Measurements from ENCODE around the gene ARHGDIA. TPM values are rescaled to one million over a fixed set of nuclear protein-coding genes. Genes with fewer than 3 reads are reported as not detected.

ARHGDIA gene
- total and polyA plus RNA-seq, 2 of the 8 experiments (the other 6 are each of a cell fraction or from before 2014, with no cell fraction given): 62.4 to 217 TPM

- H4K5ac ChIP-seq (ENCODE audit: insufficient read length, low read depth, low read length): no peak overlapping the region
- no peak overlapping the region for H3K9ac ChIP-seq (replicated peaks in 1 of 4; ENCODE audit: extremely low read depth in 1 of 4, low read depth in 3 of 4, low read length in 3 of 4)
- WGBS, 2 experiments (ENCODE audit: extremely low coverage in 1 of 2, insufficient coverage in 1 of 2, insufficient read length in 1 of 2, insufficient replicate concordance in 2 of 2, low coverage in 1 of 2, low lambda C conversion rate in 2 of 2, missing lambda C conversion rate in 1 of 2): 94% methylated on average over 11 of the region's 12 CpGs; no CpG with 5 or more reads in 1 of the 2 experiments
- H3K4me1 ChIP-seq (replicated peaks in 1 of 4; ENCODE audit: control insufficient read depth in 3 of 4, insufficient read depth in 4 of 4, low read length in 3 of 4): no peaks in the 10 kb centered on the region
- peaks cover 5 to 13% of the 10 kb centered on the region in 2 experiments for H4K20me1 ChIP-seq (replicated peaks in 1 of 2; ENCODE audit: control insufficient read depth in 1 of 2, insufficient read depth in 2 of 2, low read length in 2 of 2)
- no peak overlapping the region for H3K4me3 ChIP-seq (ENCODE audit: extremely low read depth in 1 of 4, insufficient read depth in 2 of 4, low read depth in 3 of 4, low read length in 4 of 4)
- no peak overlapping the region for H2BK12ac ChIP-seq (ENCODE audit: low read depth, low read length)
- peaks cover 18 to 50% (median 29%) of the 10 kb centered on the region in 4 experiments; a peak in 6 of 8 replicates for H3K36me3 ChIP-seq (ENCODE audit: control insufficient read depth in 2 of 4, insufficient read depth in 4 of 4, low read length in 3 of 4)
- CTCF ChIA-PET (ENCODE audit: partially characterized antibody): interaction anchor here (0.9 to 3.6 kb wide), 8 partner anchors 9 to 131 kb away, joined by 3 to 21 read pairs (median 4); no protein-coding TSS in a partner anchor
- no peaks in the 10 kb centered on the region for H3K9me3 ChIP-seq (ENCODE audit: insufficient read depth in 2 of 2, low read depth in 1 of 2, low read length in 1 of 2)
- H2BK5ac ChIP-seq (ENCODE audit: low read depth, low read length): no peak overlapping the region
- no peak overlapping the region for H4K8ac ChIP-seq (ENCODE audit: extremely low read depth, insufficient read depth, low read length)
- H3K79me2 ChIP-seq (ENCODE audit: control insufficient read depth in 1 of 2, insufficient read depth in 2 of 2, low read length in 2 of 2): peaks cover 0 to 1% of the 10 kb centered on the region in 2 experiments; a peak in 2 of 4 replicates
- H2AFZ ChIP-seq (ENCODE audit: low read length): no peak overlapping the region
- no peaks in the 10 kb centered on the region for H3K23me2 ChIP-seq (ENCODE audit: low read depth, low read length)
- no peak overlapping the region for H2AK5ac ChIP-seq (ENCODE audit: low read depth, low read length)
- no peak for DNase-seq (ENCODE audit: low read depth in 1 of 2, low spot score in 2 of 2)
- H3K18ac ChIP-seq (ENCODE audit: extremely low read depth, low read length): no peak overlapping the region
- H4K91ac ChIP-seq (replicated peaks; ENCODE audit: insufficient read length, low read length): no peak overlapping the region
- no peak overlapping the region for H3K23ac ChIP-seq (ENCODE audit: insufficient read length)
- no peak overlapping the region for H3K4ac ChIP-seq (replicated peaks; ENCODE audit: insufficient read length, low read depth, low read length)
- H2BK15ac ChIP-seq (ENCODE audit: low read length): no peak overlapping the region
- H3K27me3 ChIP-seq (replicated peaks in 1 of 4; ENCODE audit: control insufficient read depth in 3 of 4, extremely low read depth in 1 of 4, insufficient read depth in 3 of 4, low read length in 3 of 4): no peaks in the 10 kb centered on the region; a peak in 1 of 7 replicates
- H3K14ac ChIP-seq (ENCODE audit: insufficient read length): no peak overlapping the region
- H3K56ac ChIP-seq (replicated peaks; ENCODE audit: insufficient read length, low read depth, low read length): no peak overlapping the region
- H2BK20ac ChIP-seq (ENCODE audit: low read length): no peak overlapping the region
- H3K79me1 ChIP-seq (ENCODE audit: low read depth, low read length): peaks cover 5% of the 10 kb centered on the region
- no peak for FAIRE-seq
- H3K4me2 ChIP-seq (ENCODE audit: insufficient read depth in 1 of 2, low read depth in 2 of 2, low read length in 2 of 2): no peak overlapping the region
- no peak overlapping the region for H2BK120ac ChIP-seq (replicated peaks; ENCODE audit: low read depth, low read length)
- POLR2A ChIA-PET (ENCODE audit: partially characterized antibody): interaction anchor here (0.6 to 2.4 kb wide), 7 partner anchors 9 to 157 kb away, joined by 3 to 15 read pairs (median 5); partner anchors contain the start of gene P4HB
- no peak overlapping the region for H3K27ac ChIP-seq (ENCODE audit: low read depth, low read length)
- no peak for TF ChIP-seq NANOG (IDR thresholded peaks at IDR 0.05; ENCODE audit: insufficient read depth, low read depth, low read length, poor library complexity, severe bottlenecking)
- TF ChIP-seq TAF1 (IDR thresholded peaks at IDR 0.05; ENCODE audit: low read depth, low read length): no peak
- no peak for TF ChIP-seq CBX5 (IDR thresholded peaks at IDR 0.05; ENCODE audit: low read depth, low read length)
- no peak for TF ChIP-seq POU5F1 (IDR thresholded peaks at IDR 0.05; ENCODE audit: low read depth, low read length)
- no peak for TF ChIP-seq TEAD4 (IDR thresholded peaks at IDR 0.05; ENCODE audit: low read depth, low read length)
- TF ChIP-seq HDAC6 (IDR thresholded peaks at IDR 0.05; ENCODE audit: low read depth, low read length): no peak
These were observed 18.9 kb downstream of the ARHGDIA start for GRCh38 chr17:81852237-81852636.
